ENCODE results near the gene GABRA6. TPM values are rescaled to one million over a fixed set of nuclear protein-coding genes. Genes with fewer than 3 reads are reported as not detected.

GABRA6 gene
- total RNA-seq, 1 donor from 2014 or later: not detected

- H3K9me3 Mint-ChIP-seq: peaks cover 3% of the 10 kb centered on the region
- H3K27ac Mint-ChIP-seq: no peak overlapping the region
- intact Hi-C loops (cut with micrococcal nuclease): no loop called here
Observed at GRCh38 chr5:161663431-161663830, 22.1 kb upstream of the GABRA6 start.

GRCh38 chr5:161676103-161676502, 9.4 kb upstream of the GABRA6 start:
- no peak for TF ChIP-seq CTCF (IDR thresholded peaks at IDR 0.05)
- ChIA-PET CTCF (no interaction called here), POLR2A (no interaction called here)
- Mint-ChIP-seq H3K4me1 (no peaks in the 10 kb centered on the region), H3K27ac (no peak overlapping the region), H3K4me3 (no peak overlapping the region), H3K27me3 (no peaks in the 10 kb centered on the region), H3K9me3 (no peaks in the 10 kb centered on the region), H3K36me3 (ENCODE audit: low read depth) (no peaks in the 10 kb centered on the region)
- no peak for DNase-seq
- ATAC-seq (ENCODE audit: low read depth): no peak
- intact Hi-C loops (cut with micrococcal nuclease): loop anchor here (2.0 kb wide), 1 partner anchor 1167 kb away; no protein-coding TSS in a partner anchor

More at GRCh38 chr5:161663431-161663830, 22.1 kb upstream of the GABRA6 start:
- no peaks in the 10 kb centered on the region for H3K36me3 Mint-ChIP-seq (ENCODE audit: low read depth)
- ChIA-PET CTCF (no interaction called here), POLR2A (no interaction called here)
- ATAC-seq (ENCODE audit: low read depth) (no peak), DNase-seq (no peak)
- no peaks in the 10 kb centered on the region for H3K4me1 Mint-ChIP-seq
- TF ChIP-seq CTCF (IDR thresholded peaks at IDR 0.05): no peak
- no peak overlapping the region for H3K4me3 Mint-ChIP-seq
- no peaks in the 10 kb centered on the region for H3K27me3 Mint-ChIP-seq

GRCh38 chr5:161686149-161686548, 628 bp downstream of the GABRA6 start:
- intact Hi-C loops (cut with micrococcal nuclease): no loop called here
- CTCF ChIA-PET: no interaction called here
- Mint-ChIP-seq H3K4me3 (no peak overlapping the region), H3K27me3 (no peaks in the 10 kb centered on the region), H3K9me3 (peaks cover 2% of the 10 kb centered on the region), H3K4me1 (no peaks in the 10 kb centered on the region), H3K36me3 (ENCODE audit: low read depth) (no peaks in the 10 kb centered on the region), H3K27ac (no peak overlapping the region)
- DNase-seq (no peak), ATAC-seq (ENCODE audit: low read depth) (no peak)
- POLR2A ChIA-PET: no interaction called here
- TF ChIP-seq CTCF (IDR thresholded peaks at IDR 0.05): no peak

- ChIA-PET CTCF (no interaction called here), POLR2A (no interaction called here)
- DNase-seq: no peak
- Mint-ChIP-seq H3K4me3 (no peak overlapping the region), H3K36me3 (ENCODE audit: low read depth) (no peaks in the 10 kb centered on the region), H3K27me3 (no peaks in the 10 kb centered on the region), H3K4me1 (no peaks in the 10 kb centered on the region), H3K27ac (no peak overlapping the region), H3K9me3 (peaks cover 2% of the 10 kb centered on the region)
- intact Hi-C loops (cut with micrococcal nuclease): no loop called here
- TF ChIP-seq CTCF (IDR thresholded peaks at IDR 0.05): no peak
- ATAC-seq (ENCODE audit: low read depth): no peak
Observed at GRCh38 chr5:161686881-161687280, 1.4 kb downstream of the GABRA6 start.

GRCh38 chr5:161687316-161687715, 1.8 kb downstream of the GABRA6 start:
- intact Hi-C loops (cut with micrococcal nuclease): no loop called here
- Mint-ChIP-seq H3K9me3 (peaks cover 2% of the 10 kb centered on the region), H3K27me3 (no peaks in the 10 kb centered on the region), H3K4me1 (no peaks in the 10 kb centered on the region), H3K27ac (no peak overlapping the region), H3K4me3 (no peak overlapping the region), H3K36me3 (ENCODE audit: low read depth) (no peaks in the 10 kb centered on the region)
- DNase-seq (no peak), ATAC-seq (ENCODE audit: low read depth) (no peak)
- ChIA-PET CTCF (no interaction called here), POLR2A (no interaction called here)
- no peak for TF ChIP-seq CTCF (IDR thresholded peaks at IDR 0.05)

Data from activated B cell treated with CpG ODN at 0.5 μM for 24 hours (primary cell).